Prostate gland (tissue), 2 donors: ENCODE results near the gene NEDD4L.

Source experiments
- POLR2A ChIP-seq: fragments of 450-650 bp; IDR thresholded peaks from one replicate; pipeline ENCODE4 v1.6.1; 2016; ENCODE audit warnings: antibody characterized with exemption, mild to moderate bottlenecking
- POLR2AphosphoS5 ChIP-seq: sonication (generic); formaldehyde crosslinking; IDR thresholded peaks from one replicate; pipeline ENCODE4 v1.6.1; 2017; ENCODE audit warnings: antibody characterized with exemption
- TF ChIP-seq, protein P1 (sequence below), 4 experiments: fragments of 200-600 bp in 2 of 4; fragments of 450-650 bp in 2 of 4; sonication (generic) in 2 of 4; IDR thresholded peaks; 1 replicate in 3 of 4; 2 replicates in 1 of 4; pipeline ENCODE4 v1.5.1; 2016 to 2019; ENCODE audit warnings: antibody characterized with exemption in 4 of 4, mild to moderate bottlenecking in 2 of 4, moderate library complexity in 2 of 4

DNA sequence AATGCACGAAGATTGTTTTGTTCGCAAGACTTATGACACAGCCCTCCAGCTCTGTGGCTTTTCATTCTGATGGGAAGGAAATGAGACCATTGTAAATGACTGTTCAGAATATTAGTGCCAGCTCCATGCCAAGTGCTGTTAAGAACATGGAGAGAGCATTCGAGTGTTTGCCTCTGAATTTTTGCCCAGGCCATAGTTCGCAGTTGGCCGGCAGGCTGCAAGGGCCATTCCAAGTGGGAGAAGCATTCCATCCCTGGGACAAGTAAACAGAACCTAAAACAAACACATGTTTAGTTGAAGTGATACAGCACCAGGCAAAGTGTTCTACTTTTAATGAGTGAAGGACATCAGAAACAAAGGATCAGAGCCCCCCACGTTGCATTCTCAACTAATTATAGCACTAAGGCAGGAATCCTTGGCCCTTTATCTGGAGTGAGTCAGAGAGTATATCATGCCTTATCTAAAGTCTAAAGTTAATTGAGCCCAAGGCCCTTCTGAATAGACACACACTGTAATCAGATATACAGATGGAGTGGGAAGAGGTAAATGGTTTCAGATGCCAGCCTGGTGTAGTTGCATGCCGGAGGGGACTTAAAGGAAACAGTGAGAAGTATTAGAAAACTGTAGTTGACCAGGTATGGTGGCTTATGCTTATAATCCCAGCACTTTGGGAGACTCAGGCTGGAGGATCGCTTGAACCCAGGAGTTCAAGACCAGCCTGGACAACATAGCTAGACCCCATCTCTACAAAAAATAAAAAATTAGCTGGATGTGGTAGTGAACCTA lies 53.3 kb downstream of the NEDD4L start:
- TF ChIP-seq, protein P1, sequence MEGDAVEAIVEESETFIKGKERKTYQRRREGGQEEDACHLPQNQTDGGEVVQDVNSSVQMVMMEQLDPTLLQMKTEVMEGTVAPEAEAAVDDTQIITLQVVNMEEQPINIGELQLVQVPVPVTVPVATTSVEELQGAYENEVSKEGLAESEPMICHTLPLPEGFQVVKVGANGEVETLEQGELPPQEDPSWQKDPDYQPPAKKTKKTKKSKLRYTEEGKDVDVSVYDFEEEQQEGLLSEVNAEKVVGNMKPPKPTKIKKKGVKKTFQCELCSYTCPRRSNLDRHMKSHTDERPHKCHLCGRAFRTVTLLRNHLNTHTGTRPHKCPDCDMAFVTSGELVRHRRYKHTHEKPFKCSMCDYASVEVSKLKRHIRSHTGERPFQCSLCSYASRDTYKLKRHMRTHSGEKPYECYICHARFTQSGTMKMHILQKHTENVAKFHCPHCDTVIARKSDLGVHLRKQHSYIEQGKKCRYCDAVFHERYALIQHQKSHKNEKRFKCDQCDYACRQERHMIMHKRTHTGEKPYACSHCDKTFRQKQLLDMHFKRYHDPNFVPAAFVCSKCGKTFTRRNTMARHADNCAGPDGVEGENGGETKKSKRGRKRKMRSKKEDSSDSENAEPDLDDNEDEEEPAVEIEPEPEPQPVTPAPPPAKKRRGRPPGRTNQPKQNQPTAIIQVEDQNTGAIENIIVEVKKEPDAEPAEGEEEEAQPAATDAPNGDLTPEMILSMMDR (IDR thresholded peaks at IDR 0.05), result no peak
- TF ChIP-seq POLR2A, result no peak
- TF ChIP-seq POLR2AphosphoS5, result peak; percentile 6
